BLaER1 (cell line): ENCODE results near the gene AGAP9.
"Not testable (repeated sequence)": the region's sequence is repeated elsewhere in the genome, so short reads cannot be mapped to it uniquely, and the experiment has no call there.

Experiments
- H3K27ac ChIP-seq: shearing (Covaris generic); formaldehyde crosslinking; 2 replicates; pipeline ENCODE4 v1.8.1; 2022
- H3K27me3 ChIP-seq: shearing (Covaris generic); formaldehyde crosslinking; 2 replicates; pipeline ENCODE4 v1.8.1; 2022
- H3K36me3 ChIP-seq: shearing (Covaris generic); formaldehyde crosslinking; 2 replicates; pipeline ENCODE4 v1.8.1; 2022
- H3K4me1 ChIP-seq: shearing (Covaris generic); formaldehyde crosslinking; 2 replicates; pipeline ENCODE4 v1.8.1; 2022
- H3K4me2 ChIP-seq: shearing (Covaris generic); formaldehyde crosslinking; 2 replicates; pipeline ENCODE4 v1.8.1; 2022
- H3K4me3 ChIP-seq: shearing (Covaris generic); formaldehyde crosslinking; 2 replicates; pipeline ENCODE4 v1.8.1; 2022
- H3K9ac ChIP-seq: shearing (Covaris generic); formaldehyde crosslinking; 2 replicates; pipeline ENCODE4 v1.8.1; 2022
- H3K9me3 ChIP-seq: shearing (Covaris generic); formaldehyde crosslinking; 2 replicates; pipeline ENCODE4 v1.8.1; 2022
- H4K20me1 ChIP-seq: shearing (Covaris generic); formaldehyde crosslinking; 2 replicates; pipeline ENCODE4 v1.8.1; 2022

The AGAP9 gene

GRCh38 chr10:47523475-47523874 is at the start of gene AGAP9:
TSS of gene AGAP9 (minus strand) at chr10:47523638. CDS start at chr10:47523526, 112 bp downstream.
- not testable (repeated sequence) for H3K9me3 ChIP-seq, H3K27me3 ChIP-seq, H3K27ac ChIP-seq, H4K20me1 ChIP-seq, H3K4me2 ChIP-seq, H3K4me1 ChIP-seq, H3K4me3 ChIP-seq, H3K9ac ChIP-seq, H3K36me3 ChIP-seq

DNA sequence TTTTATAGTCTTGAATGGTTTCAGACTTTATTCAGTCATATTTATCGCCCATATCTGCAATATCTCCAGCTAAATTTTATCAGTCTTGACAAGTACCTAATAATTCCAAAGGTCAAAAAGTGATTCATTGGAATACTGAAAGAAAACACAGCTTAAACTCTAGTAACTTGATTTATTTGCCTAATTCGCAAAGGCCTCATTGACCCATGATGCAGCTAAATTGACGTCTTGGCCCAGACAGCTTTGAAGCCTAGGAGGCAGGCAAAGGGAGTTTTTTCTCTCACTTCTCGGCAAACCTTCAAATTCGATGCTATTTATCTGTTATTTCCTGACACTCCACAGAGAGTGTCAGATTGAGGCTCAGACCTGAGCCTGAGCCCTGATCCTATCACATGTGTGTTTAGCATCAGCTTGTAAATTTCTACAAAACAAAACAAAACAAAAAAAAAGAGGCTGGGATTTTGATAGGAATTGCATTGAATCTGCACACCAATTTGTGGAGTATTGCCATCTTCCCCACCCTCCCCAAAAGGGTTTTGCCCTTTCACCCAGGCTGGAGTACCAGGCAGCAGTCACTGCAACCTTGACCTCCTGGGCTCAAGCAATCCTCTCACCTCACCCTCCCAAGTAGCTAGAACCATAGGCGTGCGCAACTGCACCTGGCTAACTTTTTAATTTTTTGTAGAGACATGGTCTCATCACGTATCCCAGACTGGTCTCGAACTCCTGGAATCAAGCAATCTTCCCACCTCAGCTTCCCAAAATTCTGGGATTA is 47.9 kb upstream of the AGAP9 start:
- H3K27ac ChIP-seq, H3K4me1 ChIP-seq, H3K4me2 ChIP-seq, H3K36me3 ChIP-seq, H4K20me1 ChIP-seq, H3K27me3 ChIP-seq, H3K9ac ChIP-seq, H3K4me3 ChIP-seq, H3K9me3 ChIP-seq: not testable (repeated sequence)

DNA sequence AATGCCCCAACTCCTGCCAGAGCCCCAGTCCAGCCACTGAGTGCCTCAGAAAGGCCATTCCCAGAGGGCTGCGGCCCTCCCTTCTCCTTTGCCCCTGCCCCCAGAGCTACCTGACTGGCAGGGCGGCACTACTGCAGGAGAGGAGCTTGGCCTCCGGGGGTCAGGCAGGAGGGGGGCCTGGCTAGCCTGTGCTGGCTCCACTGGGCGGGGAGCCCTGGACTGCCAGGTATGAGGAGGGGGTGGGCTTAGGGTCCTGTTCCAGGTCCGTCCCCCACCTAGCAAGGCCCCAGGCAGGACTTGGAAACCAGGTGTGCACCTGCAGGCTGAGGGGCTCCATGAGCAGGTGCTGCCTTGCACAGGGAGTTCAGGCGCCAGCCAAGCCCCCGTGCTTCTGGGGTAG is 43.3 kb upstream of the AGAP9 start:
- H3K27me3 ChIP-seq, H3K4me1 ChIP-seq, H4K20me1 ChIP-seq, H3K27ac ChIP-seq, H3K9me3 ChIP-seq, H3K36me3 ChIP-seq, H3K4me2 ChIP-seq, H3K4me3 ChIP-seq, H3K9ac ChIP-seq: not testable (repeated sequence)

GRCh38 chr10:47566108-47566699 is 42.8 kb upstream of the AGAP9 start:
- not testable (repeated sequence) for H3K9ac ChIP-seq, H3K27me3 ChIP-seq, H3K4me1 ChIP-seq, H4K20me1 ChIP-seq, H3K9me3 ChIP-seq, H3K4me3 ChIP-seq, H3K4me2 ChIP-seq, H3K36me3 ChIP-seq, H3K27ac ChIP-seq

- not testable (repeated sequence) for H3K36me3 ChIP-seq, H3K4me3 ChIP-seq, H3K4me1 ChIP-seq, H3K27me3 ChIP-seq, H4K20me1 ChIP-seq, H3K4me2 ChIP-seq, H3K27ac ChIP-seq, H3K9ac ChIP-seq, H3K9me3 ChIP-seq
Observed at GRCh38 chr10:47565517-47565920, 42.1 kb upstream of the AGAP9 start.

GRCh38 chr10:47564953-47565352 is 41.5 kb upstream of the AGAP9 start:
- H3K9me3 ChIP-seq: not testable (repeated sequence)

GRCh38 chr10:47564318-47564717 is 40.9 kb upstream of the AGAP9 start:
- not testable (repeated sequence) for H3K36me3 ChIP-seq, H4K20me1 ChIP-seq, H3K4me2 ChIP-seq, H3K27ac ChIP-seq, H3K4me1 ChIP-seq, H3K9ac ChIP-seq, H3K27me3 ChIP-seq, H3K4me3 ChIP-seq, H3K9me3 ChIP-seq

More at GRCh38 chr10:47564953-47565352, 41.5 kb upstream of the AGAP9 start:
- H4K20me1 ChIP-seq, H3K9ac ChIP-seq, H3K4me1 ChIP-seq, H3K36me3 ChIP-seq, H3K4me3 ChIP-seq, H3K4me2 ChIP-seq, H3K27me3 ChIP-seq, H3K27ac ChIP-seq: not testable (repeated sequence)

- not testable (repeated sequence) for H3K4me2 ChIP-seq, H3K9me3 ChIP-seq, H3K27me3 ChIP-seq, H3K4me3 ChIP-seq, H3K9ac ChIP-seq, H3K36me3 ChIP-seq, H3K27ac ChIP-seq, H4K20me1 ChIP-seq, H3K4me1 ChIP-seq
Observed at GRCh38 chr10:47560452-47560851, 37.0 kb upstream of the AGAP9 start.

- H3K4me2 ChIP-seq, H3K27ac ChIP-seq: not testable (repeated sequence)
Observed at GRCh38 chr10:47559718-47560308, 36.4 kb upstream of the AGAP9 start.

DNA sequence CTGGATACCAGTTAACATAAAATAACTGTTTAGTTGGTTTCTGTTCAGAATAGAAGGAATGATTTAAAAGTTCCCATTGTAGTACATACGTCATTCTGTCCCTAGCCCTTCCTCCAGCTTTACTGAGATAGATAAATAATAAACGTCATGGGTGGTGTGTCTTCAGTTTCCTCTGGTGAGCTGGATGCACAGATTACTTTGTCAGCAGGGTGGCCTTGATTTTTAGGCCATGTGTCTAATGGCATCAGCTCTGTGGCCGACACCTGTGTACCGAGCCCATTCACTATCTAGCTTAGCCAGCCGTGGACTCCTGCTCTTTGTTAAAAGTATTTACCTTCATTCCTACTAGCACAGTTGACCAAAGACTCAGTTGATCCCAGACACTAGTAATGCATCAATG is 34.7 kb upstream of the AGAP9 start:
- not testable (repeated sequence) for H3K4me2 ChIP-seq, H3K27ac ChIP-seq

More at GRCh38 chr10:47559718-47560308, 36.4 kb upstream of the AGAP9 start:
- H3K4me1 ChIP-seq, H3K36me3 ChIP-seq, H4K20me1 ChIP-seq, H3K4me3 ChIP-seq, H3K27me3 ChIP-seq, H3K9me3 ChIP-seq, H3K9ac ChIP-seq: not testable (repeated sequence)

DNA sequence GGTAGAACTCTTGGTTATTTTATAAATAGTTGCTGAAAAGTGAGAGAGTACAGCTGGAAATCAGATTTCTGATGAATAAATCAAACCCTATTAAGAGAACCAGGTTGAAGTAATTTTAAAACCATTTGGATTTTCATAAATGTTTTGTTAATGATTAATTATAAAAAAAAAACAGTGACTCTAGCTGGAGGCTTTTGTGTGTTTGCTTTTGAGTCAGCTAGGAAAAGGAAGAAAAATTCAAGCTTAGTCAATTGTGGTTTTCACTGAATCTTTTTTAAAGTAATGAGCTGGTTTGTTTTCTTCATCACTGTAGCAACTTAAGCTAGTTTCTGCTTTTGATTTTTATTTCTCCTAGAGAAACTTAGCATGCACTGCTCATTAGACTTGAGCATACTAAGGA is 34.2 kb upstream of the AGAP9 start:
- H3K27ac ChIP-seq: not testable (repeated sequence)

More for the DNA sequence above, 34.7 kb upstream of the AGAP9 start:
- H3K27me3 ChIP-seq, H3K4me1 ChIP-seq, H3K4me3 ChIP-seq, H3K36me3 ChIP-seq, H3K9ac ChIP-seq, H4K20me1 ChIP-seq, H3K9me3 ChIP-seq: not testable (repeated sequence)

GRCh38 chr10:47555334-47555733 is 31.9 kb upstream of the AGAP9 start:
- H3K4me1 ChIP-seq, H3K9me3 ChIP-seq, H3K9ac ChIP-seq, H4K20me1 ChIP-seq, H3K27me3 ChIP-seq, H3K36me3 ChIP-seq, H3K4me2 ChIP-seq, H3K4me3 ChIP-seq, H3K27ac ChIP-seq: not testable (repeated sequence)

More for the DNA sequence above, 34.2 kb upstream of the AGAP9 start:
- H3K9ac ChIP-seq, H3K9me3 ChIP-seq, H3K4me1 ChIP-seq, H3K4me3 ChIP-seq, H3K36me3 ChIP-seq, H3K4me2 ChIP-seq, H4K20me1 ChIP-seq, H3K27me3 ChIP-seq: not testable (repeated sequence)

- not testable (repeated sequence) for H3K36me3 ChIP-seq, H3K9me3 ChIP-seq, H3K9ac ChIP-seq, H3K4me2 ChIP-seq, H3K27ac ChIP-seq, H3K27me3 ChIP-seq, H3K4me1 ChIP-seq, H3K4me3 ChIP-seq, H4K20me1 ChIP-seq
Observed at GRCh38 chr10:47554552-47554951, 31.1 kb upstream of the AGAP9 start.

DNA sequence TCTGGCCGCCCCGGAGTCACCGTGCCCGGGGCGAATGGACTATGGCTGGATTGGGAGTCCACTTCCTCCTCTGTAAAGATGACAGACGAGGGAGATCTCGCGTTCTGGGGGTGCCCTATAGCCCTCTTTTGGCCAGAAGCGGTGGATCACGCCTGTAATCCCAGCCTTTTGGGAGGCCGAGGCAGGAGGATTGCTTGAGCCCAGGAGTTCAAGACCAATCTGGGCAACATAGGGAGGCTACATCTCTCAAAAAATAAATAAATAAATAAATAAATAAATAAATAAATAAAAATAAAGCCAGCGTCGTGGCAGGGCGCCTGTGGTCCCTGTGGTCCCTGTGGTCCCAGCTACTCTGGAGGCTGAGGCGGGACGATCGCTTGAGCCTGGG is 30.4 kb upstream of the AGAP9 start:
- not testable (repeated sequence) for H4K20me1 ChIP-seq, H3K4me1 ChIP-seq, H3K36me3 ChIP-seq, H3K9me3 ChIP-seq, H3K27me3 ChIP-seq
- Histone ChIP-seq H3K4me3 (peak overlapping the region; percentile 72), H3K9ac (peak overlapping the region; percentile 78; the same call in 1 of the 2 replicates), H3K27ac (peak overlapping the region; percentile 77), H3K4me2 (peak overlapping the region; percentile 55; the same call in 1 of the 2 replicates)
